Breast epithelium (tissue), 4 donors: ENCODE data around the gene DRC3. TPM values are rescaled to one million over a fixed set of nuclear protein-coding genes. Genes with fewer than 3 reads are reported as not detected.

Experiments used
- DNase-seq, 2 donors: peaks; one replicate each; pipeline ENCODE4 v3.0.0-alpha.2; 2019; ENCODE audit warnings: low spot score in 2 of 2
- H3K27ac ChIP-seq, 2 donors: fragments of 200-600 bp; sonication (generic) in 1 of 2; one replicate each; pipeline ENCODE4 v1.5.1; 2016 to 2019; ENCODE audit warnings: mild to moderate bottlenecking in 1 of 2
- H3K27me3 ChIP-seq, 2 donors: fragments of 200-600 bp; sonication (generic) in 1 of 2; one replicate each; pipeline versions ENCODE4 v1.5.1 to v1.6.0; 2017 to 2019; ENCODE audit warnings: control low read depth in 1 of 2, mild to moderate bottlenecking in 1 of 2
- H3K36me3 ChIP-seq: fragments of 200-600 bp; one replicate; pipeline ENCODE4 v1.5.1; 2019
- H3K4me1 ChIP-seq, 2 donors: fragments of 200-600 bp; sonication (generic); one replicate each; pipeline ENCODE4 v1.5.1; 2016 to 2019; ENCODE audit warnings: control low read depth in 1 of 2
- H3K4me3 ChIP-seq, 3 donors: fragments of 200-600 bp; sonication (generic); 1 replicate in 2 of 3; 2 replicates in 1 of 3; pipeline ENCODE4 v1.5.1; 2016 to 2019; ENCODE audit warnings: mild to moderate bottlenecking in 3 of 3, moderate library complexity in 2 of 3
- H3K9me3 ChIP-seq, 2 donors: fragments of 200-600 bp; sonication (generic) in 1 of 2; one replicate each; pipeline ENCODE4 v1.5.1; 2016 to 2019; ENCODE audit warnings: control low read depth in 1 of 2
- POLR2A ChIP-seq: fragments of 450-650 bp; IDR thresholded peaks from one replicate; pipeline ENCODE4 v1.6.1; 2016; ENCODE audit warnings: antibody characterized with exemption, mild to moderate bottlenecking, moderate library complexity
- POLR2AphosphoS5 ChIP-seq, 3 donors: sonication (generic); formaldehyde crosslinking; IDR thresholded peaks; one replicate each; pipeline ENCODE4 v1.6.1; 2017; ENCODE audit warnings: antibody characterized with exemption in 3 of 3
- intact Hi-C: fragments of 100-400 bp; cut with DNase I; formaldehyde crosslinking; loops from one replicate; pipeline ENCODE4 v1.15.1; 2023; ENCODE audit warnings: low total_unique reads
- total RNA-seq, 3 donors: library from RNA; depleted of rRNA; stranded (reverse); fragments of >200 nt; gene quantifications; one replicate each; pipeline ENCODE4 v1.1.0, GENCODE V29; 2016
- TF ChIP-seq, protein P1 (sequence below), 3 donors: fragments of 450-650 bp; IDR thresholded peaks; one replicate each; pipeline ENCODE4 v1.5.1; 2016 to 2017; ENCODE audit warnings: antibody characterized with exemption in 3 of 3, mild to moderate bottlenecking in 3 of 3, moderate library complexity in 3 of 3

Gene DRC3
- total RNA-seq, 3 donors from 2014 or later: 0.96 to 18.0 (median 10.5) TPM

DNA sequence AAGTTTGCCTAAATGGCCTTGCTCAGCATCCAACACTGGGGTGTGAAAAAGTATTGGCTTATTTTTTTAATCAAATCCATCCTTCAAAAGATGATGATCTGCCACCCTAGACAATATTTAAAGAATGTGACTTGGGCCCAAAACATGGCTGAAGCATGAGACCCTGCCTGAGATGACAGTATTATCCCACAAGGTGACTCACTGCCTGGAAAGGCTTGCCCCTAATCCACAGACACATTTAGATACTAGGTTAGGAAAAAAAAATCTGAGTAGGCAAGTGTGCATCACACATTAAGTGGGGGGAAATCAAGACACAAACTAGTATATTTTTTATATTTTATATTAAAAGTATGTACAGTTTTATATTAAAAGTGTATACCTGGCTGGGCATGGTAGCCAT is 38.9 kb upstream of the DRC3 start:
- intact Hi-C loops: no loop called here
- Histone ChIP-seq H3K4me3 (no peak overlapping the region), H3K9me3 (no peaks in the 10 kb centered on the region), H3K4me1 (peaks cover 0 to 5% of the 10 kb centered on the region in 2 donors), H3K27me3 (no peaks in the 10 kb centered on the region), H3K36me3 (no peaks in the 10 kb centered on the region), H3K27ac (no peak overlapping the region)
- TF ChIP-seq POLR2AphosphoS5 (IDR thresholded peaks at IDR 0.05): no peak
- DNase-seq: no peak

DNA sequence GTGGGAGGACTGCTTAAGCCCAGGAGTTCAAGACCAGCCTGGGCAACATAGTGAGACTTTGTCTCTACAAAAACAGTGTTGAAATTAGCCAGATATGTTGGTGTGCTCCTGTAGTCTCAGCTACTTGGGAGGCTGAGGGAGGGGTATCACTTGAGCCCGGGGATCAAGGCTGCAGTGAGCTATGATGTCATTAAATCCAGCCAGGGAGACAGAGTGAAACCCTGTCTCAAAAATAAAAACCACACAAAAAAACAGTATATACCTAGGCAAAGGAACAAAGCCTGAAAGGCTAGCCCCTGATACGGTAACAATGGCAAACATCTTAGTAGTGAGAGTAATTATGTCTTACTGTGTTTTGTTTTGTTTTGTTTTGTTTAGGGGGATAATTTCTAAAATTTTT is 38.4 kb upstream of the DRC3 start:
- no peaks in the 10 kb centered on the region for H3K36me3 ChIP-seq
- intact Hi-C loops: no loop called here
- DNase-seq: no peak
- H3K9me3 ChIP-seq: no peaks in the 10 kb centered on the region
- no peaks in the 10 kb centered on the region for H3K27me3 ChIP-seq
- no peak for TF ChIP-seq POLR2A
- TF ChIP-seq, protein P1, sequence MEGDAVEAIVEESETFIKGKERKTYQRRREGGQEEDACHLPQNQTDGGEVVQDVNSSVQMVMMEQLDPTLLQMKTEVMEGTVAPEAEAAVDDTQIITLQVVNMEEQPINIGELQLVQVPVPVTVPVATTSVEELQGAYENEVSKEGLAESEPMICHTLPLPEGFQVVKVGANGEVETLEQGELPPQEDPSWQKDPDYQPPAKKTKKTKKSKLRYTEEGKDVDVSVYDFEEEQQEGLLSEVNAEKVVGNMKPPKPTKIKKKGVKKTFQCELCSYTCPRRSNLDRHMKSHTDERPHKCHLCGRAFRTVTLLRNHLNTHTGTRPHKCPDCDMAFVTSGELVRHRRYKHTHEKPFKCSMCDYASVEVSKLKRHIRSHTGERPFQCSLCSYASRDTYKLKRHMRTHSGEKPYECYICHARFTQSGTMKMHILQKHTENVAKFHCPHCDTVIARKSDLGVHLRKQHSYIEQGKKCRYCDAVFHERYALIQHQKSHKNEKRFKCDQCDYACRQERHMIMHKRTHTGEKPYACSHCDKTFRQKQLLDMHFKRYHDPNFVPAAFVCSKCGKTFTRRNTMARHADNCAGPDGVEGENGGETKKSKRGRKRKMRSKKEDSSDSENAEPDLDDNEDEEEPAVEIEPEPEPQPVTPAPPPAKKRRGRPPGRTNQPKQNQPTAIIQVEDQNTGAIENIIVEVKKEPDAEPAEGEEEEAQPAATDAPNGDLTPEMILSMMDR (IDR thresholded peaks at IDR 0.05): no peak
- no peak for TF ChIP-seq POLR2AphosphoS5 (IDR thresholded peaks at IDR 0.05)
- H3K27ac ChIP-seq: no peak overlapping the region
- H3K4me3 ChIP-seq: no peak overlapping the region
- H3K4me1 ChIP-seq: peaks cover 0 to 5% of the 10 kb centered on the region in 2 donors

DNA sequence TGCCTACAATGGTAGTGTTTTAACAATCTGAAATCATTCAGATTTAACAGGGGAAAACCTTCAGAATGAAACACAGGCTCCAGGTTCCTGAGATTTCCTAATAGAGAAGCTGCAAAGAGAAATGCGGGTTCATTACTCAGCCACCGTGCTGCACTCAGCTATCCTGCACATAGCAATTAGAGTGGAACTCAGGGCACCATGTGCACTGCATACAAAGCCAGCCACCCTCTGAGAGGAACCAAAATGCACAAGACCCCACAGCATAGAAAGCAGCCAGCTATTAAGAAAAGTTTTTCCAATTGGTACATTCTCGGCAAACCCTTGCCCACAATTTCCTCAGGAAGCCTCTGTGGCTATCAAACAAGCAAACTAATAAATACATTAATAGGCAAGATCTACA is 37.9 kb upstream of the DRC3 start:
- TF ChIP-seq POLR2AphosphoS5 (IDR thresholded peaks at IDR 0.05) (no peak), POLR2A (no peak)
- TF ChIP-seq, protein P1 (IDR thresholded peaks at IDR 0.05): no peak
- Histone ChIP-seq H3K27me3 (no peaks in the 10 kb centered on the region), H3K4me1 (peaks cover 0 to 5% of the 10 kb centered on the region in 2 donors), H3K36me3 (no peaks in the 10 kb centered on the region), H3K4me3 (no peak overlapping the region), H3K27ac (no peak overlapping the region), H3K9me3 (no peaks in the 10 kb centered on the region)
- no peak for DNase-seq
- intact Hi-C loops: no loop called here

DNA sequence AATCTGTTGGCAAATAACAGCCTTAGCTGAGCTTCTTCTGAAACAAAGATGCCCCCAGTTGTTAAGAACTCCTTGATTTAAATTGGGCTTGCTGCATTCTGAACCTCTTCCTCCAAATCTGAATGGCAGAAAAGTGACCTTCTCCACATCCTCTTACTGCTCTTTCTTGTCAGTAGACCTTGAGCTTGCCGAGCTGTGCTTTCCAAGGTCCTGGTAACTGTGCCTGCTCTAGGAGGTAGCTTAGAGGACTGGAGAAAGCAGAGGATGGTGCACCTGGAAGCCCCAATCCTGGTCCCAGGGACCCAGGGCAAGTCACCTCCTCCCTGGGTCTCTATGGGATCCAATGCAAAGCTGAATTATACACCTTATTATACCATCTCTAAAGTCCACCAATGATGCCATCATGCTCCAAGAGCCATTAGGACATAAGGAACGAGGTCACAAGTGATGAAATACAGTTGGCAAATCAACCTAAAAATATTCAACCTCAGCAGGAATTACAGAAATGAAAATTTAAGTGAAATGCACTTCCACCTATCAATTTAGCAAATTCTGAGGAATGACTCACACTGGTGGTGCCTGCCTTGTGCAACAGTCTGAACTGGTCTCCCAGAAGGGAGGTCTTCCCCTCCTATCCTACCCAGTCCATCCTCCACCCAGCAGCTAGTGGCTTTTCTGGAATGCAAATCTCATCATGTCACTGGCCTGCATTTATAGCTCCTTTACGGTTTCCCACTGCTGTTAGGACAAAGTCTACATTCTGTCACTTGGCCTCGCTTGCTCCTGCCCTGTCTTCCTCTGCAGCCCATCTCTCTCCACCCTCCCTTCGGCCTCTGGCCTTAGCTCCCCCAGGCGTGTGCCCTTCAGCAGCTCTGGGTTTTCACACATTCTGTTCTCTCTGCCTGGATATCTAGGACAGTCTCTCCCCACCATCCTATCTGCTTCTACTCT is 37.1 kb upstream of the DRC3 start:
- Histone ChIP-seq H3K27me3 (no peaks in the 10 kb centered on the region), H3K27ac (no peak overlapping the region), H3K36me3 (no peaks in the 10 kb centered on the region), H3K9me3 (no peaks in the 10 kb centered on the region), H3K4me3 (no peak overlapping the region), H3K4me1 (peaks cover 0 to 6% of the 10 kb centered on the region in 2 donors)
- intact Hi-C loops: no loop called here
- no peak for DNase-seq
- TF ChIP-seq, protein P1 (IDR thresholded peaks at IDR 0.05): no peak
- peak in 1 of 3 donors; percentile 45 for TF ChIP-seq POLR2AphosphoS5 (IDR thresholded peaks at IDR 0.05)
- TF ChIP-seq POLR2A: no peak

DNA sequence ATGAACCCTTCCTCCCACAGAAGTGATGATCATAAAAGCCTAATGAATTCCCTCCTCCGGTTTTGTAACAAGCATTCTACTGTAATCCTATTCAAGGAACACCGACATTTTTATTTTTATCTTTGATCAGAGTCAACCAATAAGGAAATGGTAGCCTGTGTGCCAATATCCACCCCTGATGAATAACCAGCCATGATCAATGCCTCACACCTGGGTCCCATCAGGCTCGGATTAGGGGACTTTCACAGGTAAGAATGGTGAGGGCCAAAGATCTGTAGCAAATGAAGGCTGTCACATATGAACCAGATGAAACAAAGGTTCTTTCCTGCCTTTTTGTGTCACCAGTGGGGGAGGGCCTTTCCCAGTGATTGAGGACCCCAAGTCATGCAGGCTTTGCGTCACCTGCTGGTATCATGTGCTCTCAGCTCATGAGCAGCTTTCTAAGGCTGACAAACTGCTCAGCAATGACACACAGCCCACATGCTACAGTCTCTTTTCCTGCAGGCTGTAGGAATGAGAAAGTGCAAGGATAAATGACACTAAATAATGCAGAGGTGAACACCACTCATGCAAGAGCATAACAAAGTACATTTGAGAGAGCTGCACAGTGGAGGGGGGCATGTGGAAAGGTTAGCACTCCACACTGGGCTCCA is 35.3 kb upstream of the DRC3 start:
- H3K27me3 ChIP-seq: no peaks in the 10 kb centered on the region
- no peak overlapping the region for H3K27ac ChIP-seq
- intact Hi-C loops: no loop called here
- H3K4me1 ChIP-seq: peaks cover 0 to 12% of the 10 kb centered on the region in 2 donors
- no peak overlapping the region for H3K4me3 ChIP-seq
- no peaks in the 10 kb centered on the region for H3K9me3 ChIP-seq
- DNase-seq: no peak
- no peak for TF ChIP-seq POLR2A
- TF ChIP-seq, protein P1 (IDR thresholded peaks at IDR 0.05): no peak
- no peak for TF ChIP-seq POLR2AphosphoS5 (IDR thresholded peaks at IDR 0.05)
- no peaks in the 10 kb centered on the region for H3K36me3 ChIP-seq
